AG08395 (cell line): ENCODE data around the gene TOMM22.
"Not testable (repeated sequence)": the region's sequence is repeated elsewhere in the genome, so short reads cannot be mapped to it uniquely, and the experiment has no call there.

Experiments used
- DNase-seq: peaks from one replicate; pipeline ENCODE4 v3.0.0; 2012; ENCODE audit warnings: mixed read lengths, low spot score

TOMM22 gene

GRCh38 chr22:38681582-38682335, at the start of gene TOMM22:
TOMM22 (plus strand) TSS chr22:38681957; CDS start chr22:38681979, 22 bp downstream.
- peak; percentile 97 for DNase-seq

- no peak for DNase-seq
These were observed 49.2 kb upstream of the TOMM22 start for GRCh38 chr22:38632528-38632927.

GRCh38 chr22:38638216-38638615, 43.5 kb upstream of the TOMM22 start:
- DNase-seq: no peak

GRCh38 chr22:38638728-38639127, 43.0 kb upstream of the TOMM22 start:
- no peak for DNase-seq

GRCh38 chr22:38641476-38642040, 40.2 kb upstream of the TOMM22 start:
- no peak for DNase-seq

GRCh38 chr22:38644245-38644644, 37.5 kb upstream of the TOMM22 start:
- not testable (repeated sequence) for DNase-seq

GRCh38 chr22:38645430-38645829, 36.3 kb upstream of the TOMM22 start:
- DNase-seq: no peak

GRCh38 chr22:38649841-38650522, 31.8 kb upstream of the TOMM22 start:
- DNase-seq: no peak

GRCh38 chr22:38652859-38653258, 28.9 kb upstream of the TOMM22 start:
- no peak for DNase-seq

- DNase-seq: no peak
These were observed 28.0 kb upstream of the TOMM22 start for GRCh38 chr22:38653741-38654140.

- DNase-seq: peak; percentile 17
These were observed 26.1 kb upstream of the TOMM22 start for GRCh38 chr22:38655519-38656255.

- peak; percentile 99 for DNase-seq
These were observed 25.3 kb upstream of the TOMM22 start, which contains the start of the genes CBY1 and FAM227A for GRCh38 chr22:38656256-38657044. CBY1 (plus strand) TSS chr22:38656638; CDS start chr22:38668055, 11,417 bp downstream. FAM227A (minus strand) TSS chr22:38656392; CDS start chr22:38650168, 6,224 bp downstream.

GRCh38 chr22:38657045-38657909, 24.5 kb upstream of the TOMM22 start:
- peak; percentile 26 for DNase-seq

GRCh38 chr22:38674888-38675287, 6.9 kb upstream of the TOMM22 start:
- no peak for DNase-seq

GRCh38 chr22:38675833-38676232, 5.9 kb upstream of the TOMM22 start:
- DNase-seq: no peak

GRCh38 chr22:38684895-38685294, 3.1 kb downstream of the TOMM22 start:
- DNase-seq: no peak

GRCh38 chr22:38685761-38686160, 4.0 kb downstream of the TOMM22 start:
- no peak for DNase-seq

GRCh38 chr22:38689651-38690050, 7.9 kb downstream of the TOMM22 start:
- DNase-seq: no peak

- no peak for DNase-seq
These were observed 12.3 kb downstream of the TOMM22 start for GRCh38 chr22:38694049-38694448.

- DNase-seq: no peak
These were observed 13.2 kb downstream of the TOMM22 start for GRCh38 chr22:38694940-38695339.
